GM20000 (cell line): ENCODE measurements around the gene ELOB.
"Not testable (repeated sequence)": the region's sequence is repeated elsewhere in the genome, so short reads cannot be mapped to it uniquely, and the experiment has no call there.

Source experiments
- DNase-seq: peaks from one replicate; pipeline ENCODE4 v3.0.0; 2012; ENCODE audit warnings: low spot score
- CTCF ChIP-seq: IDR thresholded peaks from 2 replicates; pipeline ENCODE4 v1.5.1; 2012; ENCODE audit warnings: mild to moderate bottlenecking, control low read depth; ENCODE audit errors: extremely low read depth, missing control alignments

The ELOB gene

GRCh38 chr16:2726923-2727322, 50.2 kb downstream of the ELOB start:
- no peak for DNase-seq
- no peak for TF ChIP-seq CTCF

- TF ChIP-seq CTCF = no peak
- no peak for DNase-seq
Measured at GRCh38 chr16:2724816-2725348, 52.2 kb downstream of the ELOB start.

GRCh38 chr16:2724088-2724676, 52.9 kb downstream of the ELOB start:
- DNase-seq = no peak
- TF ChIP-seq CTCF = no peak

GRCh38 chr16:2721634-2722173, 55.4 kb downstream of the ELOB start:
- DNase-seq = not testable (repeated sequence)
